NCI-H510A treated with DMSO at 0.1 percent for 48 hours (cell line): ENCODE data around the gene ZSCAN2.
A peak's percentile ranks its signal among the peaks of the same experiment; 100 is the strongest.

Experiments
- DNase-seq: peaks from one replicate; lab custom pipeline; 2025; lab: John Stamatoyannopoulos, UW

The ZSCAN2 gene

DNA sequence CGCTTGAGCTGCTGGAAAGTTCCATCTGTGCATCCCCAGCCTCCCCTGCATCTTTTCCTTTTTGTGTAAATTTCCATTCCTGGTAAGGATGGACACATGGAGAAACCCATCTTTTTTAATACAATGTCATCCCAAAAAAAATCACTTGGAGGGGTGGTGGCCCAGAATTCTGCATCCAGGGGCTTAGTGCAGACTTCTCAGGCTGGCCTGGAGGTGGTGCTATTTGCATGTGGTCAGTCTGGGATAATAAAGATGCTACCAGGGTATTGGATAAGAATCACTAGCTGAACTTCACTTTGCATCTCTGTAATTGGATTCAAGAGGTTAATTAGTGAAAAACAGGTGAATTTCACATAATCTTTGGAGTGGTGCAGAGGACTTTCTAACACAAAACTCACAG is 1.8 kb upstream of the ZSCAN2 start:
- DNase-seq = peak; percentile 4

DNA sequence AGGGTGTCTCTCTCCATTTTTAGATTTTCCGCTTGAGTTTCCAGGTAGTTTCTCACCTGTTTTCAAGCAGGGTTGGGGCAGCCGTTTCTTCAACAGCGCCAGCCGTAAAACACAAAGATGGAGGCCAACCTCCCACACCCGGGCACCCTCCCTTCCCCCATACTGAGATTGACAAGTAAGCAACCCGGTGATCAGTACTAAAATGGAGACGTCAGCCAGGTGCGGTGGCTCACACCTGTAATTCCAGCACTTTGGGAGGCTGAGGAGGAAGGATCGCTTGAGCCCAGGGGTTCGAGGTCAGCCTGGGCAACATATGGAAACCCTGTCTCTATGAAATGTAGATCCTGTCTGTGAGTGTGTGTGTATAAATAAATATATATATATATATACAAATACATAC is 903 bp upstream of the ZSCAN2 start:
- DNase-seq = no peak

DNA sequence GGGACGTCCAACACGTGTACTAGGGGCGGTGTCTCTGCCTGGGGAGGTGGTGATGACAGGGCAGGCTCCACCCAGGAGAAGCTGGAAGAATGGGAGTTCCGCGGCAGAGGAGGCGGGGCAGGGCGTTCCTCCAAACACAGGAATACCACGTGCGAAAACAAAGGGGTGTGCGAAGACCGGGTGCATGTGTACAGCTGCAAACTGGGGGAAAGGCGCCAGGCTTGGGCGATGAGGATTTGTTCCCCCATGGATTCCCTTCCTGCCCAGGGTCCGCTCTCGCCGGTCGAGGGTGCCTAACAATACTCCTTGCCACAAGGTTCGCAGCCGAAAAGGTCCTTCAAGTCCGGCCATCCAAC is 500 bp upstream of the ZSCAN2 start:
- DNase-seq = peak; percentile 72

DNA sequence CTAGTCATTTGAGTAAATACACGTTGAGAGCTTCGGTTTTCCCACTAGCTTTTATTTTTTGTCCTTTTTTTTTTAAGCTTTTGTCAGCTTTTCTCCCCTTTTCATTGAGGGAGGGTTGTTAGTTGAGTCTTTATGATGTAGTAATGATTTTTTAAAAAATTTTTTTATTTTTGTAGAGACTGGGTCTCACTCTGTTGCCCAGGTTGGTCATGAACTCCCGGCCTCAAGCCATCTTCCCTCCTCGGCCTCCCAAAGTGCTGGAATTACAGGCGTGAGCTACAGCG is 688 bp downstream of the ZSCAN2 start:
- no peak for DNase-seq

DNA sequence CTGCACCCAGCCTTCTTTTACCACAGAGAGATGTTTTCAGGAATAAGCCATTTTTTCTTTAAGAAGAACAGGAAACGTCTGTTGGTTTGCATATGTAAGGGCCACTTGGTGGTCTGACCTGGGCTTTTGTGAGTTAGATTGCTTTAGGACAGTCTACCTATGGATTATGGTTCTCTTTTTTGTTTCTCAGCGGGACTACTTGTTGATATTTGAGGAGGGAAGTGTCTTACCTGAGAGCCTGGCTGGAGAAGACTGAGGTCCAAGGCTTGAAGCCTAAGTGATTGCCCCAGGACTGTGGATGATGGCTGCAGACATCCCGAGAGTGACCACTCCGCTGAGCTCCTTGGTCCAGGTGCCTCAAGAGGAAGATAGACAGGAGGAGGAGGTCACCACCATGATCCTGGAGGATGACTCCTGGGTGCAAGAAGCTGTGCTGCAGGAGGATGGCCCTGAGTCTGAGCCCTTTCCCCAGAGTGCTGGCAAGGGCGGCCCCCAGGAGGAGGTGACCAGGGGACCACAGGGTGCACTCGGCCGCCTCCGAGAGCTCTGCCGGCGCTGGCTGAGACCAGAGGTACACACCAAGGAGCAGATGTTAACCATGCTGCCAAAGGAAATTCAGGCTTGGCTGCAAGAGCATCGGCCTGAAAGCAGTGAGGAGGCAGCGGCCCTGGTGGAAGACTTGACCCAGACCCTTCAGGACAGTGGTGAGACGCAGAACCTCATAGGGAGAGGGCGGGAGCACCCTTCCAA is 3.0 kb downstream of the ZSCAN2 start:
- no peak for DNase-seq

DNA sequence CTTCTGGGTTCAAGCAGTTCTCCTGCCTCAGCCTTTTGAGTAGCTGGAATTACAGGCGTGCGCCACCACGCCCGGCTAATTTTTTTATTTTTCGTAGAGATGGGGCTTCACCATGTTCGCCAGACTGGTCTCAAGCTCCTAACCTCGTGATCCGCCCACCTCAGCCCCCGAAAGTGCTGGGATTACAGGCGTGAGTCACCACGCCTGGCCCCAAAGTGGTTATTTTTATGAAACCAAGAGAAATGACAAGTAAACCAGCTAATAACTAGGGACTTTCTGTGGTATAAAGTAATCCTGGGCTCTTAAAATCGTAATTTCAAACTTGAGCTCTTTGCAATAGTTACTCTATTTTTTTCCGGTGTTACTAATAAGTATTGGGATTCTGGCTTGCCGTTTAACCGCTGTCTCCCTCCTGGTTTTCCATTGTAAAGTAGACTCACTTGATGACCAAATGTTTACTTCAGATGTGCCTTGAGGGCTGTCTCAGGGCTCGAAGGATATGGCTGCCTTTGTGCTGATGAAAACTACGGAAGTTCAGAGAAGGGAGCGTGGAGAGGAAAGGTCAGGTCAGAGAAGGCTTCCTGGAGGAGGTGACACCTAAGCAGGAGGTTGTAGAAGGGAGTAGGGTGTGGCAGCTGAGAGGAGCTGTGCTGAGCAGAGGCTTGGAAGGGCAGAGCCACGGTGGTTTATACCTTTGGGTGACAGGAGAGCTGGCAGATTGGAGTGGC is 4.2 kb downstream of the ZSCAN2 start:
- DNase-seq = no peak

DNA sequence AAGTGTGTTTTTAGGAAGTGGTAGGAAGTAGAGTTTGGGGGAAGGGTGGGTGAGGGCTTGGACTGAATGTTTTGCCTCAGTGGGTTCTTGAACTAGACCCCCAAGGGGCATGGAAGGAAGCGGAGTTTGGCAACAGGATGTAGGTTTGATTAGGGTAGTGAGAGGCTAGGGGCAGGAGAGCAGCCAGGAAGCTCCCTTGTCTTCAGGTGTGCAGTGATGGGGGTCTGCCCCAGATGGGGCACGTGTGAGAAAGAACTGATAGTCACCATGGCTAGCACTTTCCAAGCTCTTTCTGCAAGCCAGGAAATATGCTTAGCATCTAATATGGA is 4.7 kb downstream of the ZSCAN2 start:
- DNase-seq = no peak

DNA sequence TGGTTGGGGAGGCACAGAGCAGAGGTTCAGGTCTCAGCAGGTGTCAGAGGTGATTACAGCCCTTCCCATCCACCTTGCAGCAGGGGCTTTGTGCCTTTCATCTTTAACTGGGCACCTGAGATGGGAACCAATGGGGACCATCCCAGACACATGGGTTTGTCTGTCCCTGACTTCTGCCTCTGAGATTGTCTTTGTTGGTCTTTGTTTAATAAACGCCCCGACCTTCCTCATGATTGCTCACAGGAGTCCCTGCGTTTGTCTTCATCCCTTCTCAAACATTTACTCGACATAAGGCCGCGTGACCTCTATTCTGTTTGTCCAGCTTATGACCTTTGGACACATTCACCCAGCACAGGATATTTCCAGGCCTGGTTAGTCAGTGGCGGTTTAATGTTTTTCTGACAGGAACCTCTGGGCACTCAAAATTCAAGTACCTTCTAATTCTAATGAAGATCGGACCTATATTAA is 5.9 kb downstream of the ZSCAN2 start:
- DNase-seq = no peak

DNA sequence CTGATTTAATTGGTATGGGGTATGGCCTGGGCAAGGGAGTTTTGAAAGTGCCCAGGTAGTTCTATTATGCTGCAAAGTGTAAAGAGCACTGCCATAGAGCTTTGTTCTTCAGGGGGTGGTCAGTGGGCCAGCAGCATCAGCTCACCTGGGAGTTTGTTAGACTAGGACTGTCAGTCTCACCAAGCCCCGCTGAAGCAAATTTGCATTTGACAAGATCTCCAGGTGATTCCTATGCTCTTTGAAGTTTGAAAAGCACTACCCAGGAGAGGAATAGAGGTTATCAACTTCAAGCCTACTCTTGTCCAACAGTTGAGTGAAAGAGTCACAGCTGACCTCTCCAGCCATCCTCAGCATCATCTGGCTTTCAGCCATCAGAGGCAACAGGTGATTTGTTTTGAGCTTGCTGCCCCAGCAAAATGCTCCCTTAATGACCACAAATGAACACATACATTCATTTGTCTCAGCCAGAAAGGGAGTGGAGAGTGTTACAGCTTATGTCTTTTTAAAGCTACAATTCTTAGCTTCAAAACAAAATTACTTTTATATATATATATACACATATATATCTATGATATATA is 8.0 kb downstream of the ZSCAN2 start:
- no peak for DNase-seq

DNA sequence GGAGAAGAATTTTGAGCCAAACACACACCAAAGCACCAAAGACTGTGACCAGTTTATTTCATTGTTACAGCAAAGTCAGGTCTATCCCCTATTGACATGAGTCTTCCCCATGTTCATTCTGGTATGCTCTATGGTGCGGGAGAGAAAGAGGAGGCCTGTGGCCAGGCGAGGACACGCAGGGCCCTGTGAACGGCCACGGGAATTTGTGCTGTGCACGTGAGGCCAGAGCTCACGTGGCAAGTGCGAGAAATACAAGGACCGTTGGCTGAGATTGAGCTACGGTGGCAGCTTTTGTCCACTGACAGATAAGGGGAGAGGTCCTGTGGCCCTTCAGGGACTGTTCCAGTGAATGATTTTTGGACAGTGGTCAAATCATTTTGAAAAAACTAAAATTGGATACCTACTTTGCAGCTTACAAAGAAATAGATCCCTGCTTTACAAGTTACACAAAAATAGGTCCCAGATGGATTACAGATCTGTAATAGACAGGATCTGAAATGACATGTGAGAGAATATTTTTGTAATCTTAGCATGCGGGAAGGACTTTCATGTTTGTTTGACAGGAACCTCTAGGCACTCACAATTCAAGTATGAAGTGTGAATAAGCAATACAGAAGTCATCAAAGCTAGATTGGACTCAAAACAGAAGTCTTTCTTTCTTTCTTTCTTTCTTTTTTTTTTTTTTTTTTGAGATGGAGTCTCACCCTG is 9.2 kb downstream of the ZSCAN2 start:
- DNase-seq = no peak

DNA sequence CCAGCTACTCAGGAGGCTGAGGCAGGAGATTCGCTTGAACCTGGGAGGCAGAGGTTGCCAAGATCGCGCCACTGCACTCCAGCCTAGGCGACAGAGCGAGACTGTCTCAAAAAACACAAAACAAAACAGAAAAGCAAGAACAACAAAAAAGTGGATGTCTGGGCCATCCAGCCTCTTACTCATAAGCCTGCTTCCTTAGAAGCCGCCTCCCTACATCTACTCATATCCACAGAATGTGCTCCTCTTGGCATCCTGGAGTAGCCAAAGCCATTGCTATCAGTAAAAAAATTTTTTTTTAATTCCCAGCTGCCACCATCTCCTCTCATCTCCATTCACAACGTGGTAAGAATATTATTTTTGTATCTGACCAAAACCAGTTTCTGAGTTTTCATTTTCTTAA is 10.8 kb downstream of the ZSCAN2 start:
- no peak for DNase-seq

DNA sequence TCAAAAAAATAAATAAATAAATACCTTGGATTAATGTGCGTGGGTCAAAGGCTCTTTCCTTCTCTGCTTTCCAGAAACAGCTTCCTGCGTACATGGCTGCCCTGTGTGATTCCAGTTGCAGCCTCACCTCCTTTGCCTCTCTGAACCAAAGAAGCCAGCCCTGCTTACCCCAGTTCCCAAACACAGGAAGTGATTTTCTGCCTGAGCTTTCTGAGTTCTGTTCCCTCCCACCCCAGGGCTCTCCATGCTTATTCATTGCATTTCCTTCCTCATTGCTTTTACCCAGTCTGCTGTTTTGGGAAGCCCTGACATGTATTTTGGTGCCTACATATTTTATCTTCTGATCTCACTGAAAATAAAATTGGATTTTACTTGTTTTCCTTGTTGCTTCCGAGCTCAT is 15.4 kb downstream of the ZSCAN2 start:
- no peak for DNase-seq

DNA sequence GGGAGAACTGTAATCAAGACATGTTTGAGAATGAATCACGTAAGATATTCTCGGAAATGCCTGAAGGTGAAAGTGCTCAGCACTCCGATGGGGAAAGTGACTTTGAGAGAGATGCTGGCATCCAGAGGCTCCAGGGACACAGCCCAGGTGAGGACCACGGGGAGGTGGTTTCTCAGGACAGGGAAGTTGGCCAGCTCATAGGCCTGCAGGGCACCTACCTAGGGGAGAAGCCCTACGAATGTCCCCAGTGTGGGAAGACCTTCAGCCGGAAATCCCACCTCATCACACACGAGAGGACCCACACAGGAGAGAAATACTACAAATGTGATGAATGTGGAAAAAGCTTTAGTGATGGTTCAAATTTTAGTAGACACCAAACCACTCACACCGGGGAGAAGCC is 19.8 kb downstream of the ZSCAN2 start:
- DNase-seq = no peak

DNA sequence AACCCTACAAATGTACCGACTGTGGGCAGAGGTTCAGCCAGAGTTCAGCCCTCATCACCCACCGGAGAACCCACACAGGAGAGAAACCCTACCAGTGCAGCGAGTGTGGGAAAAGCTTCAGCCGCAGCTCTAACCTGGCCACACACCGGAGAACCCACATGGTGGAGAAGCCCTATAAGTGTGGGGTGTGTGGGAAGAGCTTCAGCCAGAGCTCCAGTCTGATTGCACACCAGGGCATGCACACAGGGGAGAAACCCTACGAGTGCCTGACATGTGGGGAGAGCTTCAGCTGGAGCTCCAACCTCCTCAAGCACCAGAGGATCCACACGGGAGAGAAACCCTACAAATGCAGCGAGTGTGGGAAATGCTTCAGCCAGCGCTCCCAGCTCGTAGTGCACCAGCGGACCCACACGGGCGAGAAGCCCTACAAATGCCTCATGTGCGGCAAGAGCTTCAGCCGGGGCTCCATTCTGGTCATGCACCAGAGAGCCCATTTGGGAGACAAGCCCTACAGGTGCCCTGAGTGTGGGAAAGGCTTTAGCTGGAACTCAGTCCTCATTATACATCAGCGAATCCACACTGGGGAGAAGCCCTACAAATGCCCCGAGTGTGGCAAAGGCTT is 20.7 kb downstream of the ZSCAN2 start:
- no peak for DNase-seq

DNA sequence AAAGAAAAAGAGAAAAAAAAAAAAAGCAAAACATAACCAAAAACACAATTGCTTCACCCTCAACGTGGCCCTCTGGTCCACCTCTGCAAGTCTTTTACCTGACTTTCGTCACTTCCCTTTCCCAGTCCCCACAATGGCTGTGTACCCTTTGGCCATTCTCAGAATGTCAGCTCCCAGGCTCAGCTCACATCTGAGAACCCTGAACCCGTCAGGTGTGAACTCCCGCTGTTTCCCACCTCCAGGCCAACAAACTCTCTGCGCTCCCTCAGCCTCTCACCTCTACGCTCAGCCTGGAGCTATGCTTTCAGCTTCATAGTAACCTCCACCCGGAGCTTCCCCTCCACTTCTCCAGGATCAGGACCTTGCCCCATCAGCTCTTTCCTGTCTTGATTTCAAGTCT is 23.6 kb downstream of the ZSCAN2 start:
- DNase-seq = no peak

DNA sequence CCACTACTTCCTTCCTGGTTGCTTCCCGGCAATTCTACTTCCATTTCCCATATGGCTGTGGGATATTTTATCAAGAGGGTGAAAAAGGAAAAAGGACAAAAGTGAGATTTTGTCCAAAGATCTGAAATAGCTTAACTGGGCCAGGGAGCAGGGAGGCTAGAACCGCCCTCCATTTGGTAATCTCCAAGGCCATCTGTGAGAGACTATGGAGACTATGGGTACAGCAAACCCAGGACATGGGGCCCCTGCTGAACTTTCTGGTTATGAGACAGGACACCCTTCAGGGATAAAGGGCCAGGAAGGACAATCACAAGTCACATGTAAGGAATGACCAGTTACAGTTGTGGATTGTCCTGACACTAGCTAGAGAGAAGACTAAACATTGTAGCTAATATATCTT is 24.3 kb downstream of the ZSCAN2 start:
- no peak for DNase-seq

DNA sequence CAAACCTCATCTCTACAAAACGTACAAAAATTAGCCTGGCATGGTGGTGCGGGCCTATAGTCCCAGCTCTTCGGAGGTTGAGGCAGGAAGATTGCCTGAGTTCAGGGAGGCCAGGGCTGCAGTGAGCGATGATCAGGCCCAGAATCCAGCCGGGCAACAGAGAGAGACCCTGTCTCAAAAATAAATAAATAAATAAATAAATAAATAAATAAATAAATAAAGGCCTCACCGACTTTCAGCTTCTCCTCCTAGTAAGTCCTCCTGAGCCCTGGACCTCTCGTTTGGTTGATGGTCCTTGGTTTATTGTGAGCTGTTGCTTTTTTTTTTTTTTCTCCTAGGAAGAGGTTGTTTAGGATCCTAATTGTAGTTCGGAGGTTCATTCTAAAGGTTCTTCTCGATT is 28.2 kb downstream of the ZSCAN2 start:
- DNase-seq = no peak

DNA sequence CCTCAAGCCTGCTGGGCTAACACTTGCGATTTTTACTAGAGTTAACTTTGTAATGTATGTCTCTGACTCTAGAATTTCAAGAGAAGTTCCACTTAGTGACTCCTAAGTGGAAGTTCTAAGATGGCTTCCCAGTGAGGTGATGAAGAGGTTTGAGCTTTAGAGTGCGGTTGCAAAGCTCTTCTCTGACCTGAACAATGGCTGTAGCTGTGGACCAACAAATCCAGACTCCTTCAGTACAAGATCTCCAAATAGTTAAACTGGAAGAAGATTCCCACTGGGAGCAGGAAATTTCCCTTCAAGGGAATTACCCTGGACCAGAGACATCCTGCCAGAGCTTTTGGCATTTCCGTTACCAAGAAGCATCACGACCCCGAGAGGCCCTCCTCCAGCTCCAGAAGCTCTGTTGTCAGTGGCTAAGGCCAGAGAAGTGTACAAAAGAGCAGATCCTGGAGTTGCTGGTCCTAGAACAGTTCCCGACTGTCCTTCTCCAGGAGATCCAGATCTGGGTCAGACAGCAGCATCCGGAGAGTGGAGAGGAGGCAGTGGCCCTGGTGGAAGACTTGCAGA is 31.0 kb downstream of the ZSCAN2 start:
- no peak for DNase-seq

DNA sequence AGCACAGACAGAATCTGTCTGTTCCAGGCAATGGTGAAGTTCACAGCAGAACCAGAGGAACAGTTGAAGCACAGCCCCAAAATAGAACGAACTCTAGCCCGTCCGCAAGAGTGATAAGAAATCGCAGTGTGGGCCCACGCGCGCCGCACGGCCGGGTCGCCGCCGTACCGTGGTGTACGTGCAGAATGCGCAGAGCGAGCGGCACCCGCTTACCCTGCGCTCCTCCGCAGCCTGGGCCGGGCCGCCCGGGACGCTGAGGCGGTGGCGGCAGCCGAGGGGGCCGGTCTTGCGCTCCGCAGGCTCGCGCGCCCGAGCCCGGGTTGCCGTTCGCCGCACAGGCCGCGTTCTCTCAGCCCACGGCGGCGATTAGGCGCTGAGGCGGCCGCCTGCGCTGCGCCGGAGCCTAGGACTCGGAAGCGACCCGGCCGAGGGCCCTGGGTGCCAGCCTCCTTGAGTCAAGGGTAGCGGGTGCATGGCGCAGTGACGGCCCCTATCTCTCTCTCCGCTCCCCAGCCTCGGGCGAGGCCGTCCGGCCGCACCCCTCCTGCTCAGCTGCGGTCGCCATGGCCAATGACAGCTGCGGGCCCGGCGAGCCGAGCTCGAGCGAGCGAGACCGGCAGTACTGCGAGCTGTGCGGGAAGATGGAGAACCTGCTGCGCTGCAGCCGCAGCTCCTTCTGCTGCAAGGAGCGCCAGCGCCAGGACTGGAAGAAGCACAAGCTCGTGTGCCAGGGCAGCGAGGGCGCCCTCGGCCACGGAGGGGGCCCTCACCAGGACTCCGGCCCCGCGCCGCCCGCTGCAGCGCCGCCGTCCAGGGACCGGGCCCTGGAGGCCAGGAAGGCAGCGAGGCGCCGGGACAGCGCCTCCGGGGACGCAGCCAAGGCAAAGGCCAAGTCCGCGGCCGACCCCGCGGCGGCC is 32.8 kb downstream of the ZSCAN2 start:
- DNase-seq = peak; percentile 35

DNA sequence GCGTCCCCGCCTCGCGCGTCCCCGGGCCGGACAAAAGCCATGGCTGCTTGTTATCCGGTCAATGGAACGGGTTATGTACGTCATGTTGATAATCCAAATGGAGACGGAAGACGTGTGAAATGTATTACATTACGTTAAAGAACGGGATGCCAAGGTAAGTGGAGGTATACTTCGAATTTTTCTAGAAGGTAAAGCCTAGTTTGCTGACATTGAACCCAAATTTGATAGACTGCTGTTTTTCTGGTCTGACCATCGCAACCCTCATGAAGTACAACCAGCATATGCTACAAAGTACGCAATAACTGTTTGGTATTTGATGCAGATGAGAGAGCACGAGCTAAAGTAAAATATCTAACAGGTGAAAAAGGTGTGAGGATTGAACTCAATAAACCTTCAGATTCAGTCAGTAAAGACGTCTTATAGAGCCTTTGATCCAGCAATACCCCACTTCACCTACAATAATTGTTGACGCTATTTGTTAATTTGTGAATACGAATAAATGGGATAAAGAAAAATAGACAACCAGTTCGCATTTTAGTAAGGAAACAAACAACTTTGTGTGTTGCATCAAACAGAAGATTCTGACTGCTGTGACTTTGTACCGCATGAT is 33.5 kb downstream of the ZSCAN2 start:
- no peak for DNase-seq

DNA sequence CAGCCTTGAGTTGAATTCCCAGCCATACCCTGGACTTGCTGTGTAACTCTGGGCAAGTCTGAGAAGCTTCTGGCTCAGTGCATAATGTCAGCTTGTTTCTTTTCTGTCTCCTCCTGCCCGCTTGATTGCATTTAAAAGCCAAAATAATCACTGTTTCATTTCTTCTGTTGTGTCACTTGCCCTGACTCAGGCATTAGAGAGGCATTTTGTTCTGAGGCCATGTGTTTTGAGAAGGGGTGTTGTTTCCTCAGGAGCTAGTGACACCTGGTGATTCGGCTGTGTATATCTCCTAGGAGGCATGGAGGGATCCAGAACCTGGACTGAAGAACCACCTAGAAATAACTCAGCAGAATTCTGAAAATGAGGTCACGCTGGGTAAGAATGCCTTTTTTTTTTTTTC is 37.3 kb downstream of the ZSCAN2 start:
- DNase-seq = no peak
